Spleen (tissue), 7 donors: ENCODE results near the gene CHODL.

Experiments
- CTCF ChIP-seq, 11 experiments: fragments of 200-600 bp in 7 of 11; fragments of 450-650 bp in 4 of 11; sonication (generic) in 4 of 11; IDR thresholded peaks in 8 of 11; conservative IDR thresholded peaks in 3 of 11; 1 replicate in 7 of 11; 2 replicates in 4 of 11; pipeline versions ENCODE4 v1.4.0 to v1.8.0; 2016 to 2021; ENCODE audit warnings: antibody characterized with exemption in 11 of 11, inconsistent platforms in 4 of 11, mild to moderate bottlenecking in 1 of 11
- POLR2AphosphoS5 ChIP-seq, 3 donors: sonication (generic); formaldehyde crosslinking; IDR thresholded peaks; one replicate each; pipeline ENCODE4 v1.5.1; 2017; ENCODE audit warnings: antibody characterized with exemption in 3 of 3
- donor health status: DM: no; HTN: no; CAD: no; lungs with moderate emphysema.
- donor health status: DM: no; HTN: no; CAD: no.
- donor health status: DM: no; HTN: no; CAD: no.

- TF ChIP-seq CTCF (IDR thresholded peaks at IDR 0.05 in 8 of 11, conservative IDR thresholded peaks at IDR 0.05 in 3 of 11) (no peak), POLR2AphosphoS5 (IDR thresholded peaks at IDR 0.05) (no peak)
Measured at GRCh38 chr21:18248171-18248570, 3.5 kb downstream of the CHODL start.
